Body of pancreas (tissue), 4 donors: ENCODE measurements around the gene LRRC10B. TPM values are rescaled to one million over a fixed set of nuclear protein-coding genes. Genes with fewer than 3 reads are reported as not detected.

Source experiments
- ATAC-seq: fragments of 150-250 bp; one replicate; pipeline ENCODE4 v1.9.1; 2016
- DNase-seq, 4 donors: peaks; one replicate each; pipeline ENCODE4 v3.0.0-alpha.2; 2019
- H3K27ac ChIP-seq, 4 donors: fragments of 200-600 bp; sonication (generic); 1 replicate in 3 of 4; 2 replicates in 1 of 4; pipeline versions ENCODE4 v1.5.1 to v1.6.1; 2016 to 2019; ENCODE audit warnings: mild to moderate bottlenecking in 1 of 4, mixed read lengths in 1 of 4, moderate library complexity in 1 of 4
- H3K27me3 ChIP-seq, 2 donors: fragments of 200-600 bp; sonication (generic); one replicate each; pipeline ENCODE4 v1.6.0; 2016; ENCODE audit warnings: mild to moderate bottlenecking in 1 of 2
- H3K36me3 ChIP-seq, 2 donors: fragments of 200-600 bp; sonication (generic); replicated peaks in 1 of 2; 2 replicates each; pipeline ENCODE4 v1.5.1; 2016; ENCODE audit warnings: low read depth in 2 of 2; ENCODE audit not compliant: insufficient read depth in 1 of 2
- H3K4me1 ChIP-seq: fragments of 200-600 bp; sonication (generic); one replicate; pipeline ENCODE4 v1.6.0; 2016
- H3K4me3 ChIP-seq, 2 donors: fragments of 200-600 bp; sonication (generic); 1 replicate in 1 of 2; 2 replicates in 1 of 2; pipeline ENCODE4 v1.5.1; 2016 to 2019
- H3K9me3 ChIP-seq, 3 donors: fragments of 200-600 bp; sonication (generic); 1 replicate in 2 of 3; 2 replicates in 1 of 3; pipeline ENCODE4 v1.5.1; 2016
- POLR2A ChIP-seq, 3 donors: fragments of 450-650 bp; IDR thresholded peaks; one replicate each; pipeline ENCODE4 v1.6.1; 2016; ENCODE audit warnings: antibody characterized with exemption in 3 of 3, mild to moderate bottlenecking in 2 of 3
- WGBS, 2 donors: methylation state at CpG; one replicate each; pipeline ENCODE4 v1.1.5; 2017; 5-methylcytosine and 5-hydroxymethylcytosine counted together
- intact Hi-C: fragments of 100-400 bp; cut with DNase I; formaldehyde crosslinking; loops from one replicate; pipeline ENCODE4 v1.15.1; 2023
- total RNA-seq, 2 donors: library from RNA; depleted of rRNA; stranded (reverse); fragments of >200 nt; gene quantifications; one replicate each; pipeline ENCODE4 v1.1.0, GENCODE V29; 2016
- TF ChIP-seq, protein P1 (sequence below), 7 experiments: fragments of 450-650 bp in 4 of 7; fragments of 200-600 bp in 3 of 7; sonication (generic) in 3 of 7; IDR thresholded peaks; one replicate each; pipeline ENCODE4 v1.5.1; 2016 to 2019; ENCODE audit warnings: antibody characterized with exemption in 7 of 7

LRRC10B gene
- total RNA-seq, 2 donors from 2014 or later, result 1.6 to 2.9 TPM

DNA sequence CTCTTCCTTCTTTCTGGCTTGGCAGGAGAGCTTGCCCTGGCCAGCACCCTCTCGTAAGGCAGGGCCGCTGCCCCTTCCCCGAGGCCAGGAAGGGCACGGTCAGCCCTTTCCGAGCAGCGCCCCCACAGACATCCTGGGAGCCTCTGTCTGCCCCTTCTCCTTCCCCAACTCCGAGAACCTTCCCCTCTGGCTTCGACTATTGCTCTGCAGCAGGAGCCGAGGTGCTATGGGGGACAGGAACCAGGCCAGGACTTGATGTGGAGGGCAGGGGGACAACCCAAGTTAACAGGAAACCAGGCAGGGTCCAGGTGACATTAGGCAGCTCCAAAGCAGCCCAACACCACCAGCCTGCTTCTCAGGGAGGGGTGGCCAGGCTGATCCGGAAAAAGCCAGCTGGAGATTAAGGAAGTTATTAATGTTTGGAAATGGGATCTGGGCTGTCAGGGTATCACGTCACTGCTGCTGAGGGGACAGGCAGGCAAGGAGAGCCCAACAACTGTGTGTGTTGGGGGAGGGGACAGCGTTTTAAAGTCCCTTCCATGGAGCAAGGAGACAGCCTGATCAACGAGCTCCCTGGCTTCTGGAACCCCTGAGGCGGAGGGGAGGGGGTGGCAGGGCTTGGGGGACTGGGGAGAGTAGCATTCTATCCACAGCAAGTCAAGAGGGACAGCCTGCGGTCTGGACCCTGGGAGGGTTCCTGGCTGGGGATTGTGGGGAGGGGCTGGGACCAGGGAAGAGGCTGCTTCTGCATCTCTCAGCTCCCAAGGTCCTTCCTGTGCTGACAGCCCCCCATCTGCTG lies 45.0 kb downstream of the LRRC10B start:
- Histone ChIP-seq H3K4me3 (no peak overlapping the region), H3K27me3 (no peaks in the 10 kb centered on the region), H3K9me3 (no peaks in the 10 kb centered on the region), H3K36me3 (no peaks in the 10 kb centered on the region), H3K4me1 (peaks cover 16% of the 10 kb centered on the region), H3K27ac (no peak overlapping the region)
- TF ChIP-seq POLR2A (IDR thresholded peaks at IDR 0.05), result no peak
- TF ChIP-seq, protein P1, sequence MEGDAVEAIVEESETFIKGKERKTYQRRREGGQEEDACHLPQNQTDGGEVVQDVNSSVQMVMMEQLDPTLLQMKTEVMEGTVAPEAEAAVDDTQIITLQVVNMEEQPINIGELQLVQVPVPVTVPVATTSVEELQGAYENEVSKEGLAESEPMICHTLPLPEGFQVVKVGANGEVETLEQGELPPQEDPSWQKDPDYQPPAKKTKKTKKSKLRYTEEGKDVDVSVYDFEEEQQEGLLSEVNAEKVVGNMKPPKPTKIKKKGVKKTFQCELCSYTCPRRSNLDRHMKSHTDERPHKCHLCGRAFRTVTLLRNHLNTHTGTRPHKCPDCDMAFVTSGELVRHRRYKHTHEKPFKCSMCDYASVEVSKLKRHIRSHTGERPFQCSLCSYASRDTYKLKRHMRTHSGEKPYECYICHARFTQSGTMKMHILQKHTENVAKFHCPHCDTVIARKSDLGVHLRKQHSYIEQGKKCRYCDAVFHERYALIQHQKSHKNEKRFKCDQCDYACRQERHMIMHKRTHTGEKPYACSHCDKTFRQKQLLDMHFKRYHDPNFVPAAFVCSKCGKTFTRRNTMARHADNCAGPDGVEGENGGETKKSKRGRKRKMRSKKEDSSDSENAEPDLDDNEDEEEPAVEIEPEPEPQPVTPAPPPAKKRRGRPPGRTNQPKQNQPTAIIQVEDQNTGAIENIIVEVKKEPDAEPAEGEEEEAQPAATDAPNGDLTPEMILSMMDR (IDR thresholded peaks at IDR 0.05), result no peak
- ATAC-seq (peak; percentile 8), DNase-seq (peak in 1 of 4 donors; percentile 26)
- 39 to 41% methylated on average over 13 to 15 of the region's 15 CpGs for WGBS, 2 donors
- intact Hi-C loops, result no loop called here

DNA sequence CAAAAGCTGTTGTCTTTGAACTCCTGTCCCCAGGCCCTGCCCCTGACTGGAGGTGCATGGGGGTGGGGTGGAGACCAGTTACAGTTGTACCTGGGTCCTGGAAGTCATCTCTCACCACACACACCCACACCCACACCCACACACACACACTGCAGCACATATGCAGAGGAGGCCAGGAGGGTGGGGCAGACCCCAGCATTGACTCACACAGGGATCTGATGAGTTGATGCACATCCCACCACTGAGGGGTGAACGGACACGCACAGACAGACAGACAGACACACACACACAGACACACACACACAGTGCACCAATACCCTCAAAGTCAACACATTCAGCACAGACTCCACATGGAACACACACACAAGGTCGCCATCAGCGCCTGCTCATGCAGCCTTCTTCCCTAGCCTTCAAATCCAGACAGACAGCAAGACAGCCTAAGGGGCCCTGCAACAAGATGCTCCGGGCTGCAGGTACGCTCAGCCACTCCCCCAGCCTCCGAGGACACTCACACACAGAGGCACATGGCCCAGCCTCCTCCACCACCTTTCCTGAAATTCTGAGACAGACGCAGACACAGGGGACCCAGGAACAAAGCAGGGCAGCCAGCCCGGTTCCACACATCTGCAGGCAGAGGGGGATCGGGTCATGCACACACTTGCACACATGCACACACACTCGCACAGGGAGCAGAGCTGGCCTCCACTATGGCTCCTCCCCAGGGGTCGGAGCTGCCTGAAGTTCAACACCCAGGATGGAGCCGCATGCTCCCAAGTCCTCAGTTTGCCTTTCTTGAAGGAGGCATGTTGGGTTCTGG lies 45.8 kb downstream of the LRRC10B start:
- H3K9me3 ChIP-seq, result no peaks in the 10 kb centered on the region
- H3K4me3 ChIP-seq, result no peak overlapping the region
- no peak for ATAC-seq
- intact Hi-C loops, result no loop called here
- WGBS, 2 donors, result 36 to 77% methylated on average over 5 to 13 of the region's 13 CpGs
- H3K27me3 ChIP-seq, result no peaks in the 10 kb centered on the region
- H3K4me1 ChIP-seq, result peaks cover 16% of the 10 kb centered on the region
- no peak for DNase-seq
- no peaks in the 10 kb centered on the region for H3K36me3 ChIP-seq
- H3K27ac ChIP-seq, result no peak overlapping the region
- TF ChIP-seq POLR2A (IDR thresholded peaks at IDR 0.05), result no peak
- TF ChIP-seq, protein P1 (IDR thresholded peaks at IDR 0.05), result no peak

DNA sequence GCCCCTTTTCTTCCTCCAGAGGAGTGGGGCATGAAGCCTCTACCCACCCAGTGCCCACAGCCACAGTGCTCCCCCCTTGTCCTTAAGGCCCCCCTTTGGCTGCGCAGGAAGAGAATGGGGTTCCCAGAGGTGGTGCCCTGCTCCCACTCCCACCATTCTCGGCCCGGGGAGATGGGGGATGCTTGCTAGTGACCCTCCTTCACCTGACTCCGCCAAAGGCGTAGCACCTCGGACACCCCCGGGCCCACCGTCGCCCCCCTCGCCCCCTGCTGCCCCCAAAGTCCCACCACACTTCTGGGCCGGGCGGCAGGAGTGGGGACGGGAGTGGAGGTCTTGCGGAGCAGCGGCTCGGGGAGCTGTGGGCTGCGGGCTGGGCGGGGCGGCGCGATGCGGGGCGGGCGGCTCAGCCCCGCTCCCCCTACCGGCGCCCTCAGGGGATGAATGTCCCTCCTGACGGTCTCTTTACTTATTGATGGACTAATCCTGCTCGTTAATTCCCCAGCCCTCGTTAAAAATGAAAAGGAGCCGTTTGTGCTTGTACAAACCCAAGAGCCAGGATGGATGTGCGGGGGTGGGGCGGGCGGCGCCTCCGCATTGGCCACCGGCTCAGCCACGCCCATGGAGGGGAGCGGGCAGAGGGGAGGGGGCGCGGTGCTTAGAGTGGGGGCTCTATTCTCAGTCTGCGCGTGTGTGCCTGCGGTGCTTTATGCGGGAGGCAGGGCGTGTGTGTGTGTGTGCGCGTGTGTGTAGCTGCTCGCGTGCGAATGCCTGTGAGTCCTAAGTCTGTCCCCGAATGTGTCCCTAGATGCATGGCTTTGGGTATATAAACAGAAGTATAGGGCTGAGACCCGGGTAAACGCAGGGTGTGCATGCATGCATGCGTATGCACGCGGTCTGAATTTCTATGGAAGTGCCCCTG lies 46.8 kb downstream of the LRRC10B start:
- TF ChIP-seq POLR2A (IDR thresholded peaks at IDR 0.05), result no peak
- TF ChIP-seq, protein P1 (IDR thresholded peaks at IDR 0.05), result no peak
- Histone ChIP-seq H3K27me3 (no peaks in the 10 kb centered on the region), H3K4me3 (no peak overlapping the region), H3K9me3 (no peaks in the 10 kb centered on the region), H3K36me3 (no peaks in the 10 kb centered on the region), H3K4me1 (peaks cover 16% of the 10 kb centered on the region), H3K27ac (no peak overlapping the region)
- intact Hi-C loops, result no loop called here
- DNase-seq (no peak), ATAC-seq (no peak)
- 3 to 5% methylated on average over 29 to 57 of the region's 57 CpGs for WGBS, 2 donors

DNA sequence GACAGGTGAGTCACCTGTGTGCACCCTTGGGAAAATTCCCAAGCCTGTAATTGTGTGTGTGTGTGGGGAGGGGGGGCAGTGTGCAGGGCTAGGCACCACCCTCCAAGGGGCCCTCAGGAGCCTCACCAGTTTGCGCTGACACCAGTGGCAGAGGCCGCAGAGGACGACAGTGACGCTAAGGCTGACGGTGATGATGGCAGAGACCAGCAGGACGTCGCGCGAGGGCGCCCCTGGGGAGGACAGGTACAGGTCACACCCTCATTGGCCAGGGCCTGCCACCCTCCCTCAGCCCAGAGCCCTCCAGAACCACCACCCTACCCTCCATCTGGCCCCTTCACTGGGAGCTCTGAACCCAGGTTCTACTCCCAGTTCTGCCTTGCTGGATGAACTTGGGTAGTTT lies 47.4 kb downstream of the LRRC10B start:
- WGBS, 2 donors, result 55% methylated on average over 10 of the region's 10 CpGs; no CpG with 5 or more reads in 1 of the 2 donors
- no peaks in the 10 kb centered on the region for H3K27me3 ChIP-seq
- no peak for TF ChIP-seq POLR2A (IDR thresholded peaks at IDR 0.05)
- TF ChIP-seq, protein P1 (IDR thresholded peaks at IDR 0.05), result no peak

More for the DNA sequence above, 47.4 kb downstream of the LRRC10B start:
- no peaks in the 10 kb centered on the region for H3K9me3 ChIP-seq
- no peak overlapping the region for H3K27ac ChIP-seq
- H3K36me3 ChIP-seq, result no peaks in the 10 kb centered on the region
- H3K4me3 ChIP-seq, result no peak overlapping the region
- ATAC-seq, result no peak
- no peak for DNase-seq
- intact Hi-C loops, result no loop called here
- H3K4me1 ChIP-seq, result peaks cover 16% of the 10 kb centered on the region
